Neuronal stem cell (in vitro differentiated cells): ENCODE data around the gene WDR18.
A peak's percentile ranks its signal among the peaks of the same experiment; 100 is the strongest.

Source experiments
- DNase-seq: peaks from one replicate; pipeline ENCODE4 v3.0.0-alpha.2; 2013; ENCODE audit warnings: low spot score
- H2AFZ ChIP-seq: one replicate; pipeline ENCODE4 v1.6.1; 2013; ENCODE audit warnings: mild to moderate bottlenecking, low read length, inconsistent platforms
- H2AK5ac ChIP-seq: 2 replicates; pipeline ENCODE4 v1.6.1; 2013; ENCODE audit warnings: low read depth, mild to moderate bottlenecking, inconsistent platforms, low read length, moderate library complexity, mixed read lengths
- H2BK120ac ChIP-seq: 2 replicates; pipeline ENCODE4 v1.6.1; 2013; ENCODE audit warnings: low read depth, mild to moderate bottlenecking, inconsistent platforms, low read length, moderate library complexity, mixed read lengths
- H2BK12ac ChIP-seq: one replicate; pipeline ENCODE4 v1.6.1; 2013; ENCODE audit warnings: low read length, inconsistent platforms
- H2BK15ac ChIP-seq: 2 replicates; pipeline ENCODE4 v1.6.1; 2013; ENCODE audit warnings: mild to moderate bottlenecking, low read length, inconsistent platforms, mixed read lengths
- H2BK5ac ChIP-seq: one replicate; pipeline ENCODE4 v1.6.1; 2013; ENCODE audit warnings: inconsistent platforms, mild to moderate bottlenecking, low read length, moderate library complexity
- H3K14ac ChIP-seq: one replicate; pipeline ENCODE4 v1.6.1; 2013; ENCODE audit warnings: low read length, inconsistent platforms
- H3K18ac ChIP-seq: 2 replicates; pipeline ENCODE4 v1.6.1; 2013; ENCODE audit warnings: low read length, inconsistent platforms
- H3K23ac ChIP-seq: 2 replicates; pipeline ENCODE4 v1.6.1; 2013; ENCODE audit warnings: low read depth, mild to moderate bottlenecking, mixed read lengths, low read length, inconsistent platforms; ENCODE audit not compliant: poor library complexity
- H3K27ac ChIP-seq: replicated peaks from 3 replicates; pipeline ENCODE4 v1.5.1; 2013; ENCODE audit warnings: low read length, inconsistent platforms
- H3K27me3 ChIP-seq, 3 experiments: 2 replicates each; pipeline ENCODE4 v1.6.1; 2013; ENCODE audit warnings: low read length in 3 of 3, mild to moderate bottlenecking in 2 of 3, inconsistent platforms in 1 of 3, low read depth in 1 of 3, mixed read lengths in 1 of 3, moderate library complexity in 1 of 3; ENCODE audit not compliant: control insufficient read depth in 3 of 3, insufficient read depth in 3 of 3
- H3K36me3 ChIP-seq, 2 donors: replicated peaks in 1 of 2; 2 replicates each; pipeline ENCODE4 v1.6.1; 2013; ENCODE audit warnings: low read length in 2 of 2; ENCODE audit not compliant: control insufficient read depth in 2 of 2, insufficient read depth in 2 of 2
- H3K4ac ChIP-seq: 2 replicates; pipeline ENCODE4 v1.6.1; 2013; ENCODE audit warnings: inconsistent platforms, mild to moderate bottlenecking, low read length, moderate library complexity
- H3K4me1 ChIP-seq, 2 donors: 1 replicate in 1 of 2; 2 replicates in 1 of 2; pipeline ENCODE4 v1.6.1; 2013; ENCODE audit warnings: low read length in 2 of 2, low read depth in 1 of 2; ENCODE audit not compliant: control insufficient read depth in 2 of 2, insufficient read depth in 1 of 2
- H3K4me2 ChIP-seq: one replicate; pipeline ENCODE4 v1.6.1; 2013; ENCODE audit warnings: mild to moderate bottlenecking, low read length, inconsistent platforms; ENCODE audit not compliant: insufficient read depth, poor library complexity, severe bottlenecking
- H3K4me3 ChIP-seq, 2 donors: 2 replicates each; pipeline ENCODE4 v1.5.1; 2013; ENCODE audit warnings: low read length in 2 of 2, mild to moderate bottlenecking in 2 of 2, inconsistent platforms in 1 of 2, moderate library complexity in 1 of 2
- H3K79me1 ChIP-seq: one replicate; pipeline ENCODE4 v1.6.1; 2013; ENCODE audit warnings: low read depth, mild to moderate bottlenecking, inconsistent platforms, low read length, moderate library complexity
- H3K9ac ChIP-seq: one replicate; pipeline ENCODE4 v1.6.1; 2013; ENCODE audit warnings: mild to moderate bottlenecking, low read depth, low read length, inconsistent platforms; ENCODE audit not compliant: poor library complexity
- H3K9me3 ChIP-seq, 2 donors: replicated peaks in 1 of 2; 2 replicates each; pipeline versions ENCODE3 to v1.6.1; 2013; ENCODE audit warnings: low read length in 2 of 2, mild to moderate bottlenecking in 2 of 2, inconsistent platforms in 1 of 2, low read depth in 1 of 2, mixed read lengths in 1 of 2, moderate library complexity in 1 of 2; ENCODE audit not compliant: control insufficient read depth in 2 of 2, insufficient read depth in 1 of 2
- H4K8ac ChIP-seq: one replicate; pipeline ENCODE4 v1.6.1; 2013; ENCODE audit warnings: low read depth, mild to moderate bottlenecking, inconsistent platforms, low read length, moderate library complexity
- H4K91ac ChIP-seq: one replicate; pipeline ENCODE4 v1.6.1; 2013; ENCODE audit warnings: low read length, low read depth, mild to moderate bottlenecking, inconsistent platforms; ENCODE audit not compliant: poor library complexity
- WGBS, 2 donors: extraction: QIAGEN DNeasy Blood & Tissue Kit; methylation state at CpG; one replicate each; pipeline ENCODE4 v1.1.7; 2013; ENCODE audit warnings: missing lambda C conversion rate in 2 of 2, mixed read lengths in 1 of 2; ENCODE audit not compliant: insufficient read length in 2 of 2, insufficient replicate concordance in 1 of 2; ENCODE audit errors: extremely low coverage in 2 of 2; 5-methylcytosine and 5-hydroxymethylcytosine counted together

Gene WDR18

GRCh38 chr19:1015061-1015781, 31.1 kb downstream of the WDR18 start:
- H2BK120ac ChIP-seq: no peak overlapping the region
- peak overlapping the region; percentile 33 for H3K18ac ChIP-seq
- peak overlapping the region; percentile 6 for H2BK15ac ChIP-seq
- peaks cover 23 to 49% of the 10 kb centered on the region in 2 donors for H3K36me3 ChIP-seq
- no peak for DNase-seq
- H3K9ac ChIP-seq: peak overlapping the region; percentile 75
- no peak overlapping the region for H2AFZ ChIP-seq
- no peak overlapping the region for H3K4me2 ChIP-seq
- peaks cover 61% of the 10 kb centered on the region for H3K79me1 ChIP-seq
- H4K91ac ChIP-seq: no peak overlapping the region
- H2AK5ac ChIP-seq: peak overlapping the region; percentile 36
- peak overlapping the region; percentile 78 for H2BK5ac ChIP-seq
- no peaks in the 10 kb centered on the region for H3K27me3 ChIP-seq
- H4K8ac ChIP-seq: no peak overlapping the region
- H3K4me3 ChIP-seq: no peak overlapping the region
- no peak overlapping the region for H3K14ac ChIP-seq
- H3K4ac ChIP-seq: no peak overlapping the region
- H3K4me1 ChIP-seq: peaks cover 24 to 33% of the 10 kb centered on the region in 2 donors
- peak overlapping the region; percentile 65 for H3K23ac ChIP-seq
- no CpG with 5 or more reads among the region's 29 CpGs for WGBS, 2 donors
- no peak overlapping the region for H2BK12ac ChIP-seq
- no peak overlapping the region for H3K27ac ChIP-seq
- H3K9me3 ChIP-seq: no peaks in the 10 kb centered on the region

GRCh38 chr19:1015782-1016646, 31.9 kb downstream of the WDR18 start:
- H2BK120ac ChIP-seq: no peak overlapping the region
- no peaks in the 10 kb centered on the region for H3K27me3 ChIP-seq
- peak overlapping the region; percentile 89 for H2AK5ac ChIP-seq
- H3K4me1 ChIP-seq: peaks cover 24 to 37% of the 10 kb centered on the region in 2 donors
- H3K23ac ChIP-seq: peak overlapping the region; percentile 89
- peaks cover 21 to 47% of the 10 kb centered on the region in 2 donors for H3K36me3 ChIP-seq
- H4K8ac ChIP-seq: no peak overlapping the region
- H3K18ac ChIP-seq: peak overlapping the region; percentile 51
- no peak overlapping the region for H3K4ac ChIP-seq
- H3K9me3 ChIP-seq: no peaks in the 10 kb centered on the region
- peak overlapping the region; percentile 94 for H3K14ac ChIP-seq
- no peak overlapping the region for H4K91ac ChIP-seq
- no peak overlapping the region for H2AFZ ChIP-seq
- H2BK15ac ChIP-seq: no peak overlapping the region
- no peak overlapping the region for H3K4me3 ChIP-seq
- H3K27ac ChIP-seq: peak overlapping the region; percentile 48
- no CpG with 5 or more reads among the region's 31 CpGs for WGBS, 2 donors
- peak overlapping the region; percentile 41 for H2BK12ac ChIP-seq
- H2BK5ac ChIP-seq: peak overlapping the region; percentile 78
- DNase-seq: no peak
- H3K4me2 ChIP-seq: peak overlapping the region; percentile 43
- H3K79me1 ChIP-seq: peaks cover 66% of the 10 kb centered on the region
- peak overlapping the region; percentile 75 for H3K9ac ChIP-seq

- Histone ChIP-seq H3K14ac (peak overlapping the region; percentile 94), H3K4me2 (no peak overlapping the region), H3K9ac (peak overlapping the region; percentile 60), H3K36me3 (peaks cover 18 to 44% of the 10 kb centered on the region in 2 donors), H3K27ac (peak overlapping the region; percentile 48), H3K18ac (peak overlapping the region; percentile 27), H2BK5ac (peak overlapping the region; percentile 78), H3K4me3 (no peak overlapping the region), H3K79me1 (peaks cover 65% of the 10 kb centered on the region), H3K9me3 (no peaks in the 10 kb centered on the region), H4K91ac (no peak overlapping the region), H2AFZ (no peak overlapping the region), H3K4ac (no peak overlapping the region), H2BK15ac (peak overlapping the region; percentile 33), H4K8ac (no peak overlapping the region), H3K23ac (peak overlapping the region; percentile 89), H3K27me3 (no peaks in the 10 kb centered on the region), H2BK12ac (no peak overlapping the region), H2AK5ac (peak overlapping the region; percentile 89), H3K4me1 (peaks cover 24 to 37% of the 10 kb centered on the region in 2 donors), H2BK120ac (no peak overlapping the region)
- WGBS, 2 donors: no CpG with 5 or more reads among the region's 12 CpGs
- no peak for DNase-seq
Observed at GRCh38 chr19:1016647-1017114, 32.5 kb downstream of the WDR18 start.
